HL-60 (cell line): ENCODE measurements around the gene RCC2.

Experiments
- DNase-seq, 2 experiments: peaks; one replicate each; pipeline ENCODE4 v3.0.0-alpha.2; 2010 to 2020; ENCODE audit warnings: low read depth in 1 of 2, low spot score in 1 of 2
- H3K27ac ChIP-seq: fragments of 250-450 bp; sonication (Bioruptor Pico); replicated peaks from 2 replicates; pipeline ENCODE4 v1.5.1; 2020; ENCODE audit warnings: mild to moderate bottlenecking, moderate library complexity
- H3K27me3 ChIP-seq: fragments of 250-450 bp; sonication (Bioruptor Pico); 2 replicates; pipeline ENCODE4 v1.5.1; 2021; ENCODE audit warnings: mild to moderate bottlenecking, moderate library complexity; ENCODE audit not compliant: insufficient read depth, poor library complexity, severe bottlenecking
- H3K4me3 ChIP-seq: replicated peaks from 2 replicates; pipeline ENCODE4 v1.5.1; 2011; ENCODE audit warnings: mild to moderate bottlenecking, control low read depth, low read length; ENCODE audit not compliant: insufficient read depth
- GABPA ChIP-seq: IDR thresholded peaks from 2 replicates; pipeline ENCODE4 v1.6.1; 2012; ENCODE audit warnings: low read depth
- POLR2AphosphoS5 ChIP-seq: IDR thresholded peaks from 2 replicates; pipeline ENCODE4 v1.6.1; 2012; ENCODE audit warnings: low read depth
- SPI1 ChIP-seq: IDR thresholded peaks from 2 replicates; pipeline ENCODE4 v1.6.1; 2012; ENCODE audit warnings: low read depth, mild to moderate bottlenecking, borderline replicate concordance
- TF ChIP-seq, protein P1 (sequence below): IDR thresholded peaks from 2 replicates; pipeline ENCODE4 v1.6.1; 2012; ENCODE audit warnings: low read depth; ENCODE audit not compliant: insufficient replicate concordance
- TF ChIP-seq, protein P2 (sequence below): IDR thresholded peaks from one replicate; pipeline ENCODE4 v1.5.1; 2011; ENCODE audit warnings: low read length, control low read depth, inconsistent platforms; ENCODE audit not compliant: insufficient read depth

The RCC2 gene

DNA sequence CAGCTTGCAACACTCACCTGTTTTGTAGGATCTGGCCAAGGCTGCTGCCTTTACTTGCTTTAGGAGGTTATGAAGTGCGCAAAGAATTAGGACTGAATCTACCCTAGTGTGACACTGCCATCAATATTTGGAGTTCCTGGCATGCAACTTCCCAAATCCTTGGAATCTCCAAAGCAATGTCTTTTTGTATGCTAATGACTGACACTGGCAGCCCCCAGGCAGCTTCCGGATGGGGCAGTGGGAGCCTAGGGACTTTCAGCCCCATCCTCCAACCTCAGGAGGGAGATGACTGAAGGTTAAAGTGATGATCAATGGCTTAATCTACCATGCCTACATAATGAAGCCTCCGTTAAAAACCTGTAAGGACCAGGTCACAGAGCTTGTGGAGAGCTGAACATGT, 5.5 kb downstream of the RCC2 start:
- DNase-seq: no peak

DNA sequence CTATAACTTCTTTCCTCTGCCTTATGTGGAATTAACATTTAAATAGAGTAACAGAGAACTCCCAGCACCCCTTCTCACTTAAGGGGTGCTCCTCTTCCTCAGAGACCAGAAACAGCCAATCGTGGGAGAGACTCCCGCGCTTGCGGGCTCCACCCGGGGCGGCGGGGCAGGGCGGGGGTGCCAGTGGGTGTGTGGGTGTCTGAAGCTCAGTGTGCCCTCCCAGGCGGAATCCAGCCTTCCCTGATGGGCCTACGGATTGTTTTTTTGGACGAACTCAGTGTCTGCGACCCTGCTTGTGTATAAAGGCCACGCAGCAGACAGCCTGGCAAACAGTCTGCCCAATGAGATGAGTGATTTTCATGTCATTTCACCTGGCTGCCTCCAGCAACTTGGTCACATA, 6.2 kb downstream of the RCC2 start:
- Histone ChIP-seq H3K4me3 (no peak overlapping the region), H3K27me3 (no peaks in the 10 kb centered on the region), H3K27ac (no peak overlapping the region)
- no peak for DNase-seq
- TF ChIP-seq, protein P1, sequence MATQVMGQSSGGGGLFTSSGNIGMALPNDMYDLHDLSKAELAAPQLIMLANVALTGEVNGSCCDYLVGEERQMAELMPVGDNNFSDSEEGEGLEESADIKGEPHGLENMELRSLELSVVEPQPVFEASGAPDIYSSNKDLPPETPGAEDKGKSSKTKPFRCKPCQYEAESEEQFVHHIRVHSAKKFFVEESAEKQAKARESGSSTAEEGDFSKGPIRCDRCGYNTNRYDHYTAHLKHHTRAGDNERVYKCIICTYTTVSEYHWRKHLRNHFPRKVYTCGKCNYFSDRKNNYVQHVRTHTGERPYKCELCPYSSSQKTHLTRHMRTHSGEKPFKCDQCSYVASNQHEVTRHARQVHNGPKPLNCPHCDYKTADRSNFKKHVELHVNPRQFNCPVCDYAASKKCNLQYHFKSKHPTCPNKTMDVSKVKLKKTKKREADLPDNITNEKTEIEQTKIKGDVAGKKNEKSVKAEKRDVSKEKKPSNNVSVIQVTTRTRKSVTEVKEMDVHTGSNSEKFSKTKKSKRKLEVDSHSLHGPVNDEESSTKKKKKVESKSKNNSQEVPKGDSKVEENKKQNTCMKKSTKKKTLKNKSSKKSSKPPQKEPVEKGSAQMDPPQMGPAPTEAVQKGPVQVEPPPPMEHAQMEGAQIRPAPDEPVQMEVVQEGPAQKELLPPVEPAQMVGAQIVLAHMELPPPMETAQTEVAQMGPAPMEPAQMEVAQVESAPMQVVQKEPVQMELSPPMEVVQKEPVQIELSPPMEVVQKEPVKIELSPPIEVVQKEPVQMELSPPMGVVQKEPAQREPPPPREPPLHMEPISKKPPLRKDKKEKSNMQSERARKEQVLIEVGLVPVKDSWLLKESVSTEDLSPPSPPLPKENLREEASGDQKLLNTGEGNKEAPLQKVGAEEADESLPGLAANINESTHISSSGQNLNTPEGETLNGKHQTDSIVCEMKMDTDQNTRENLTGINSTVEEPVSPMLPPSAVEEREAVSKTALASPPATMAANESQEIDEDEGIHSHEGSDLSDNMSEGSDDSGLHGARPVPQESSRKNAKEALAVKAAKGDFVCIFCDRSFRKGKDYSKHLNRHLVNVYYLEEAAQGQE: no peak

More for the DNA sequence above, 5.5 kb downstream of the RCC2 start:
- TF ChIP-seq POLR2AphosphoS5: no peak
- TF ChIP-seq, protein P1: no peak
- TF ChIP-seq, protein P2, sequence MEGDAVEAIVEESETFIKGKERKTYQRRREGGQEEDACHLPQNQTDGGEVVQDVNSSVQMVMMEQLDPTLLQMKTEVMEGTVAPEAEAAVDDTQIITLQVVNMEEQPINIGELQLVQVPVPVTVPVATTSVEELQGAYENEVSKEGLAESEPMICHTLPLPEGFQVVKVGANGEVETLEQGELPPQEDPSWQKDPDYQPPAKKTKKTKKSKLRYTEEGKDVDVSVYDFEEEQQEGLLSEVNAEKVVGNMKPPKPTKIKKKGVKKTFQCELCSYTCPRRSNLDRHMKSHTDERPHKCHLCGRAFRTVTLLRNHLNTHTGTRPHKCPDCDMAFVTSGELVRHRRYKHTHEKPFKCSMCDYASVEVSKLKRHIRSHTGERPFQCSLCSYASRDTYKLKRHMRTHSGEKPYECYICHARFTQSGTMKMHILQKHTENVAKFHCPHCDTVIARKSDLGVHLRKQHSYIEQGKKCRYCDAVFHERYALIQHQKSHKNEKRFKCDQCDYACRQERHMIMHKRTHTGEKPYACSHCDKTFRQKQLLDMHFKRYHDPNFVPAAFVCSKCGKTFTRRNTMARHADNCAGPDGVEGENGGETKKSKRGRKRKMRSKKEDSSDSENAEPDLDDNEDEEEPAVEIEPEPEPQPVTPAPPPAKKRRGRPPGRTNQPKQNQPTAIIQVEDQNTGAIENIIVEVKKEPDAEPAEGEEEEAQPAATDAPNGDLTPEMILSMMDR: no peak
- TF ChIP-seq GABPA: no peak
- no peak for TF ChIP-seq SPI1
- Histone ChIP-seq H3K27ac (peak overlapping the region; percentile 8; the same call in 1 of the 2 replicates), H3K27me3 (no peaks in the 10 kb centered on the region), H3K4me3 (no peak overlapping the region)

DNA sequence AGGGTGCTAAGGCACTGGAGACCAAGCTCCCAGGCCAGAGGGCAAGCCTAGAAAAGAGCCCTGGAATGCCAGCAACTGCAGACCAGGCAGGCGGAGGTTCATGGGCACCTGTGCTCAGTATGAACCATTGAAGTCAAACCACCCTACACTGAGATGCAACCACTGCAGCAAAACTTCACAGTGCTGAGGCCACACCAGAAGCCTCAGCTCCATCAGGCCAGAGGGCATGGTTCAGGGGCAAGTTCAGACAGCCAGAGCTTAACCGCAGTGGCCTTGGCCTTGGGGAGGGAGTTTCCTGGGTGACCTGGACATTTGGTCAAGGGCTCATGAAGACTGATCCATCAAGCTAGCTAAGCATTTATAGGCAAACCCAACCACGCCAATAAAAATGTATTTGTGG, 7.1 kb downstream of the RCC2 start:
- no peak overlapping the region for H3K4me3 ChIP-seq
- TF ChIP-seq GABPA (no peak), SPI1 (no peak), POLR2AphosphoS5 (no peak)
- TF ChIP-seq, protein P2: no peak
- TF ChIP-seq, protein P1: no peak
- peak overlapping the region; percentile 41 for H3K27ac ChIP-seq
- no peaks in the 10 kb centered on the region for H3K27me3 ChIP-seq
- DNase-seq: no peak

DNA sequence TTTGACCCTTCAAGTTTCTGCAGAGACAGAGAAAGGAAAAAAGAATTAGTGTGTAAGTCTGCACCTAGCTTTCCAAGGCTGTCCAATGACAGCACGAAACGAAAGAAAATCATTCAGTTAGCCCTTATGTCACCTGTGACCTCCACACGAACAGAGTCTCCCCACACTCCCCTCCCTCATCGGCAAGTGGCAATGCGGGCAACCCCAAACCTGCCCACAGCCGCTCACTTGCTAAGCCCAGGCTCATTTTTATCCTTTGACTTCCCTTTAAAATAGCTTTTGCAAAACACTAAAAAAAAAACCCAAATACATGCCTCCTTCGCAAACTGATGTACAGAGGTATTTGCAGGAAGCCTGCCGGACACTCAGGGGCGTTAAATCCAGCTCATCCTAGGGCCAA, 10.3 kb downstream of the RCC2 start:
- no peaks in the 10 kb centered on the region for H3K27me3 ChIP-seq
- no peak overlapping the region for H3K27ac ChIP-seq
- TF ChIP-seq, protein P2: no peak
- TF ChIP-seq POLR2AphosphoS5: peak; percentile 64
- peak; percentile 57; the same call in 1 of the 2 replicates for TF ChIP-seq SPI1
- H3K4me3 ChIP-seq: no peak overlapping the region
- DNase-seq: peak in 1 of 2 experiments; percentile 62
